C4-2B (cell line): ENCODE measurements around the gene CFAP91.

Experiments
- CTCF ChIP-seq: fragments of 450-650 bp; conservative IDR thresholded peaks from 2 replicates; pipeline ENCODE4 v1.5.1; 2017; ENCODE audit warnings: mild to moderate bottlenecking
- ZFX ChIP-seq: fragments of 450-650 bp; IDR thresholded peaks from 2 replicates; pipeline ENCODE4 v1.6.1; 2017

- TF ChIP-seq CTCF (no peak), ZFX (no peak)
Observed at GRCh38 chr3:119731560-119732343, 28.9 kb downstream of the CFAP91 start.
